Measurements from ENCODE around the gene FUT6. TPM values are rescaled to one million over a fixed set of nuclear protein-coding genes. Genes with fewer than 3 reads are reported as not detected.

The FUT6 gene
- total RNA-seq, 4 donors from 2014 or later: 0.74 TPM; not detected in 3

DNA sequence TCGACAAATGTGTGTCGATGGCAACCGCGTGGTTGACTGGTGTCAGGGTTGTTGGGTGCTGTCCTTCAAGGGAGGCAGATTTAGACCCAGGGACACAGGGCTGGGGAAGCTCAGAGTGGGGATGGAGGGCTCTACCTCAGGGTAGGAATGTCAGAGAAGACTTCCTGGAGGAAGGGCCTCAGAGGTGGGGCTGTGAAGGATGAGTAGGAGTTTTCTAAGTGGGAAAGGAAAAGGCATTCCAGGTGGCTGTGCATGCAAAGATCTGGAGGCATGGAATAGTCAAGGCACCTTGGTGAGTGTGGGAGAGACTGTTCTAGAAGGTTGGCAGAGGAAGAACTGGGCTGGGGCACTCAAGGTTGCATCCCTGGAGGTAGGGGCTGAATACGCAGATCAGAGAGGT is 32.6 kb downstream of the FUT6 start:
- DNase-seq (ENCODE audit: low spot score): no peak
- TF ChIP-seq, protein P1, sequence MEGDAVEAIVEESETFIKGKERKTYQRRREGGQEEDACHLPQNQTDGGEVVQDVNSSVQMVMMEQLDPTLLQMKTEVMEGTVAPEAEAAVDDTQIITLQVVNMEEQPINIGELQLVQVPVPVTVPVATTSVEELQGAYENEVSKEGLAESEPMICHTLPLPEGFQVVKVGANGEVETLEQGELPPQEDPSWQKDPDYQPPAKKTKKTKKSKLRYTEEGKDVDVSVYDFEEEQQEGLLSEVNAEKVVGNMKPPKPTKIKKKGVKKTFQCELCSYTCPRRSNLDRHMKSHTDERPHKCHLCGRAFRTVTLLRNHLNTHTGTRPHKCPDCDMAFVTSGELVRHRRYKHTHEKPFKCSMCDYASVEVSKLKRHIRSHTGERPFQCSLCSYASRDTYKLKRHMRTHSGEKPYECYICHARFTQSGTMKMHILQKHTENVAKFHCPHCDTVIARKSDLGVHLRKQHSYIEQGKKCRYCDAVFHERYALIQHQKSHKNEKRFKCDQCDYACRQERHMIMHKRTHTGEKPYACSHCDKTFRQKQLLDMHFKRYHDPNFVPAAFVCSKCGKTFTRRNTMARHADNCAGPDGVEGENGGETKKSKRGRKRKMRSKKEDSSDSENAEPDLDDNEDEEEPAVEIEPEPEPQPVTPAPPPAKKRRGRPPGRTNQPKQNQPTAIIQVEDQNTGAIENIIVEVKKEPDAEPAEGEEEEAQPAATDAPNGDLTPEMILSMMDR (IDR thresholded peaks at IDR 0.05): no peak
- ATAC-seq (ENCODE audit: low FRiP score): no peak

- ATAC-seq (ENCODE audit: low FRiP score) (no peak), DNase-seq (ENCODE audit: low spot score) (no peak)
- TF ChIP-seq, protein P1 (IDR thresholded peaks at IDR 0.05): no peak
Measured at GRCh38 chr19:5806133-5806489, 33.4 kb downstream of the FUT6 start.

DNA sequence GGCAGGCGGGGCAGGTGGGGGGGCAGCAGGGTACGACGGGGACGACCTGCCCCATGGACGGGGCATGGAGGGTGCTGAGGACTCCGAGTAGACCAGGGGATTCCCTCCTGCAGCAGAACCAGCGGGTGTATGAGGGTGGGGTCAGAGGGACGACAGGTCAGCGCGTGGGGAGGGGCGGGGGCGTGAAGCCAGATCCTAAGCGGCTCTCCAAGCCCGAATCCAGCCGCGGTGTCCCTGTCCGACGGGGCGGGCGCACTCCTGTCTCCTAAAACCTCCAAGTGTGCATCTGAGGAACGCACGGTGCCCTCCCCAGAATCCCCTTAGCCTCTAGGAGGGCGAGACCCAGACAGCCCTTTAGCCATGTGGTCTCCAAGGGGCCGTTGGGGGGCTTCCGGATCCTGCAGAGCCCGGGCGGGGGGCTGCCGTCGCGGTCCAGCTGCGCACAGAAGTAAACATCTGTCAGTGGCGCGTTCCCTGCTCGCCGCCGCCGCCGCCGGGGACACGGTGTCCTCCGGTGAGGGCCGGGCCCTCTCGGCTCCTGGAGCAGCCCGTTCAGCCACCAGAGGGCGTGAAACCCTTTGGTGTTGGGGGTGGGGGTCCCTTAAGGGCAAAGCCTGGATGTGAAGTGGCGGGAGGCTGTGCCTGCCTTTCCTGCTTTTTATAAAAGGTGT is 33.9 kb downstream of the FUT6 start:
- no peak for ATAC-seq (ENCODE audit: low FRiP score)
- TF ChIP-seq, protein P1 (IDR thresholded peaks at IDR 0.05): no peak

GRCh38 chr19:5804516-5805461 is 34.7 kb downstream of the FUT6 start, which contains the start of gene NRTN:
Gene NRTN, plus strand, starts transcription at chr19:5805067. Its CDS starts 19,099 bp downstream, at chr19:5824166.
- DNase-seq (ENCODE audit: low spot score) (no peak), ATAC-seq (ENCODE audit: low FRiP score) (peak; percentile 9)
- TF ChIP-seq, protein P1 (IDR thresholded peaks at IDR 0.05): no peak

More for the DNA sequence above, 33.9 kb downstream of the FUT6 start:
- DNase-seq (ENCODE audit: low spot score): no peak

DNA sequence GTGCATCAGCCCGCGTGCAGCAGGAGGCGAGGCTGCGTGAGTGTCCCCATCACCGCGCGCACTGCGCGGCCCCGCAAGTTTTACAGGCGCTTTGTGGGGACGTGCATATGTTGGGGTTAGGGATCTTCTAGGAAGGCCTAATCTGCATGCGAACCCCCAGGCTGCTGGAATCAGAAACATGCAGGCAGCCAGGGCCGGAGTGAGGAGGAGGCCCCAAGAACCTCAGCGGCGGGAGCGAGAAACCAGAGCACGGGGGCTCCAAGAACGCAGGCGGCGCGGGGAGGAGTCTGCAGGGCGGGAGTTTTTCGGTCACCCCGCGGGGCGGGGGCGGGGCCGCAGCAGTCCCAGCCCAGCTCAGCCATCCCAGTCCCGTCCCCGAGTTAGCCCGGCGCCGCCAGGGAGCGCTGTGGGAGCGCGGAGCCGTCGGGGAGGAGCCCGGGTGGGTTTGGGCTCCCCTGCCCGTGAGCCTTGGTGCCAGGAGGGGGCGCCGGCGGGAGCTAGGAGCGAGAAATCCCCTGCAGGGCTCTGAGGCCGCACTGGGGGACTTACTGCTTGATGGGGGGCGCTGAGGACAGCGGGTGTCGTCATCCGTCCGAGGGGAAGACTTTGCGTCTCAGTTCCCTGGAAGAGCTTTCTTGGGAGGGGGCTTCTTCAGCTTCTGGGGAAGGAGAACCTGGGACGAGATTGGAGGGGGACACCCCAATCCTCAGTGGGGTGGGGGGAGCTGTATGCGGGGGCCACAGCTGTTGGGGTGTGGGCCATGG is 35.6 kb downstream of the FUT6 start:
- TF ChIP-seq, protein P1 (IDR thresholded peaks at IDR 0.05): peak in 2 of 3 donors; percentile 42 to 67
- DNase-seq (ENCODE audit: low spot score) (peak; percentile 70), ATAC-seq (ENCODE audit: low FRiP score) (peak; percentile 88)

DNA sequence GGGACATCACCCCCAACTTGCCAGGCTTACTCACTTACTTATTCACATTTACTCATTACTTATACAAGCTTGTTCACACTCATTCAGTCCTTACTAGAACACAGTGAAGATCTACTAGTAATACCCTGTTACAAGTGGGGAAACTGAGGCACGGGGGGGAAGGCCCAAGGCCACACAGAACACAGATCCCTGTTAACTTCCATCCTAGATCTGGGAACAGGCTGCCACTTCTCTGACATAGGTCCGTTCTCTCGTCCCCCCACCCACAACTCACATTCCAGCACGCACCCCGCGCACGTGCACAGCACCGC is 36.1 kb downstream of the FUT6 start:
- TF ChIP-seq, protein P1 (IDR thresholded peaks at IDR 0.05): no peak
- no peak for ATAC-seq (ENCODE audit: low FRiP score)
- DNase-seq (ENCODE audit: low spot score): no peak

All from omental fat pad (tissue), 4 donors.